Measurements from ENCODE around the gene RAP1GAP2.
"Not testable (repeated sequence)": the region's sequence is repeated elsewhere in the genome, so short reads cannot be mapped to it uniquely, and the experiment has no call there.

RAP1GAP2 gene

GRCh38 chr17:3022197-3022596 lies 226.0 kb downstream of the RAP1GAP2 start:
- no peak for DNase-seq (ENCODE audit: low read depth in 2 of 2)

- no peak for DNase-seq (ENCODE audit: low read depth in 2 of 2)
Measured at GRCh38 chr17:3024346-3024745, 228.1 kb downstream of the RAP1GAP2 start.

- no peak for DNase-seq (ENCODE audit: low read depth in 2 of 2)
Measured at GRCh38 chr17:3025421-3026124, 229.3 kb downstream of the RAP1GAP2 start.

GRCh38 chr17:3026125-3026855 lies 230.1 kb downstream of the RAP1GAP2 start:
- no peak for DNase-seq (ENCODE audit: low read depth in 2 of 2)

GRCh38 chr17:3026856-3027751 lies 230.9 kb downstream of the RAP1GAP2 start:
- DNase-seq (ENCODE audit: low read depth in 2 of 2), result no peak

- DNase-seq (ENCODE audit: low read depth in 2 of 2), result no peak
Measured at GRCh38 chr17:3027786-3028532, 231.7 kb downstream of the RAP1GAP2 start.

GRCh38 chr17:3029213-3029913 lies 233.1 kb downstream of the RAP1GAP2 start:
- no peak for DNase-seq (ENCODE audit: low read depth in 2 of 2)

- no peak for DNase-seq (ENCODE audit: low read depth in 2 of 2)
Measured at GRCh38 chr17:3030096-3030495, 233.9 kb downstream of the RAP1GAP2 start.

GRCh38 chr17:3030852-3031470 lies 234.7 kb downstream of the RAP1GAP2 start:
- DNase-seq (ENCODE audit: low read depth in 2 of 2), result not testable (repeated sequence)

- no peak for DNase-seq (ENCODE audit: low read depth in 2 of 2)
Measured at GRCh38 chr17:3032258-3033247, 236.3 kb downstream of the RAP1GAP2 start.

- no peak for DNase-seq (ENCODE audit: low read depth in 2 of 2)
Measured at GRCh38 chr17:3033248-3033640, 237.0 kb downstream of the RAP1GAP2 start.

- DNase-seq (ENCODE audit: low read depth in 2 of 2), result no peak
Measured at GRCh38 chr17:3033741-3034577, 237.7 kb downstream of the RAP1GAP2 start.

- DNase-seq (ENCODE audit: low read depth in 2 of 2), result no peak
Measured at GRCh38 chr17:3034578-3034920, 238.3 kb downstream of the RAP1GAP2 start.

GRCh38 chr17:3035256-3035967 lies 239.2 kb downstream of the RAP1GAP2 start:
- no peak for DNase-seq (ENCODE audit: low read depth in 2 of 2)

GRCh38 chr17:3035968-3036280 lies 239.7 kb downstream of the RAP1GAP2 start:
- DNase-seq (ENCODE audit: low read depth in 2 of 2), result no peak

GRCh38 chr17:3036800-3037199 lies 240.6 kb downstream of the RAP1GAP2 start:
- DNase-seq (ENCODE audit: low read depth in 2 of 2), result no peak

- DNase-seq (ENCODE audit: low read depth in 2 of 2), result no peak
Measured at GRCh38 chr17:3037259-3037658, 241.0 kb downstream of the RAP1GAP2 start.

- no peak for DNase-seq (ENCODE audit: low read depth in 2 of 2)
Measured at GRCh38 chr17:3038941-3039340, 242.7 kb downstream of the RAP1GAP2 start.

Data from stimulated activated CD8-positive, alpha-beta memory T cell treated with anti-CD3 and anti-CD28 coated beads, Interleukin-2, amount 100 ng/mL, for 48 hours (primary cell).